NB4 (cell line): ENCODE data around the gene SPPL3.

Experiments
- POLR2A ChIP-seq: IDR thresholded peaks from 2 replicates; pipeline ENCODE4 v1.6.1; 2011; ENCODE audit warnings: mild to moderate bottlenecking; ENCODE audit not compliant: insufficient read length; ENCODE audit errors: extremely low read depth
- TF ChIP-seq, protein P1 (sequence below): IDR thresholded peaks from one replicate; pipeline ENCODE4 v1.5.1; 2012; ENCODE audit warnings: low read depth, low read length

DNA sequence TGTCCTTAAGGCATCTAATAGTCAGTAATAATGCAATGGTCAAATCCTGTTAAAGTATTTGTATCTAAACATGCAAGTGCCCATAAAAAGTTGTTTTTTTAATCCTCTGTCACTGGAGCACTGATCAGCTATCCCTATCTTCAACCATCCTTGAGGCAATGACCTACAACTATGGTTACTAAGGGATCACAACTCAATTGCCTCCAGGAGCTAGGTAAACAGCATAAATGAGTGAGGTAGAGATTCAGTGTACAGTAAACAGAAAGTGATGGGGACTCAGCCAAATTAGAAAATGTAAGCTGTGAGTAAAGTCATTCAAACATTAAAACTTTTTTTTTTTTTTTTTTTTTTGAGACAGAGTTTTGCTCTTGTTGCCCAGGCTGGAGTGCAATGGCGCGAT lies 18.6 kb downstream of the SPPL3 start:
- no peak for TF ChIP-seq POLR2A
- TF ChIP-seq, protein P1, sequence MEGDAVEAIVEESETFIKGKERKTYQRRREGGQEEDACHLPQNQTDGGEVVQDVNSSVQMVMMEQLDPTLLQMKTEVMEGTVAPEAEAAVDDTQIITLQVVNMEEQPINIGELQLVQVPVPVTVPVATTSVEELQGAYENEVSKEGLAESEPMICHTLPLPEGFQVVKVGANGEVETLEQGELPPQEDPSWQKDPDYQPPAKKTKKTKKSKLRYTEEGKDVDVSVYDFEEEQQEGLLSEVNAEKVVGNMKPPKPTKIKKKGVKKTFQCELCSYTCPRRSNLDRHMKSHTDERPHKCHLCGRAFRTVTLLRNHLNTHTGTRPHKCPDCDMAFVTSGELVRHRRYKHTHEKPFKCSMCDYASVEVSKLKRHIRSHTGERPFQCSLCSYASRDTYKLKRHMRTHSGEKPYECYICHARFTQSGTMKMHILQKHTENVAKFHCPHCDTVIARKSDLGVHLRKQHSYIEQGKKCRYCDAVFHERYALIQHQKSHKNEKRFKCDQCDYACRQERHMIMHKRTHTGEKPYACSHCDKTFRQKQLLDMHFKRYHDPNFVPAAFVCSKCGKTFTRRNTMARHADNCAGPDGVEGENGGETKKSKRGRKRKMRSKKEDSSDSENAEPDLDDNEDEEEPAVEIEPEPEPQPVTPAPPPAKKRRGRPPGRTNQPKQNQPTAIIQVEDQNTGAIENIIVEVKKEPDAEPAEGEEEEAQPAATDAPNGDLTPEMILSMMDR, result no peak
